ENCODE results near the gene PPT2. TPM values are rescaled to one million over a fixed set of nuclear protein-coding genes. Genes with fewer than 3 reads are reported as not detected.

PPT2 gene
- total RNA-seq, 4 donors from 2014 or later, result 13.1 to 80.0 (median 28.1) TPM

- Histone ChIP-seq H3K4me1 (peaks cover 0 to 2% (median under 1%) of the 10 kb centered on the region in 4 donors), H3K9me3 (no peaks in the 10 kb centered on the region), H3K27me3 (no peaks in the 10 kb centered on the region), H3K36me3 (peaks cover 0 to 12% (median 0%) of the 10 kb centered on the region in 4 donors), H3K4me3 (no peak overlapping the region), H3K27ac (no peak overlapping the region)
- intact Hi-C loops (cut with DNase I; ENCODE audit: low total_unique reads) (no loop called here), in situ Hi-C loops (cut with MboI; ENCODE audit: low pct_ligation_motif_present in 1 of 4, low pct_unique_long_range_greater_than_20kb in 1 of 4, low sequenced_read_pairs in 3 of 4) (no loop called here)
- DNase-seq, result no peak
- 81 to 83% methylated on average over 1 to 6 of the region's 6 CpGs for WGBS, 2 donors (ENCODE audit: low coverage in 1 of 2)
- TF ChIP-seq, protein P1, sequence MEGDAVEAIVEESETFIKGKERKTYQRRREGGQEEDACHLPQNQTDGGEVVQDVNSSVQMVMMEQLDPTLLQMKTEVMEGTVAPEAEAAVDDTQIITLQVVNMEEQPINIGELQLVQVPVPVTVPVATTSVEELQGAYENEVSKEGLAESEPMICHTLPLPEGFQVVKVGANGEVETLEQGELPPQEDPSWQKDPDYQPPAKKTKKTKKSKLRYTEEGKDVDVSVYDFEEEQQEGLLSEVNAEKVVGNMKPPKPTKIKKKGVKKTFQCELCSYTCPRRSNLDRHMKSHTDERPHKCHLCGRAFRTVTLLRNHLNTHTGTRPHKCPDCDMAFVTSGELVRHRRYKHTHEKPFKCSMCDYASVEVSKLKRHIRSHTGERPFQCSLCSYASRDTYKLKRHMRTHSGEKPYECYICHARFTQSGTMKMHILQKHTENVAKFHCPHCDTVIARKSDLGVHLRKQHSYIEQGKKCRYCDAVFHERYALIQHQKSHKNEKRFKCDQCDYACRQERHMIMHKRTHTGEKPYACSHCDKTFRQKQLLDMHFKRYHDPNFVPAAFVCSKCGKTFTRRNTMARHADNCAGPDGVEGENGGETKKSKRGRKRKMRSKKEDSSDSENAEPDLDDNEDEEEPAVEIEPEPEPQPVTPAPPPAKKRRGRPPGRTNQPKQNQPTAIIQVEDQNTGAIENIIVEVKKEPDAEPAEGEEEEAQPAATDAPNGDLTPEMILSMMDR (IDR thresholded peaks at IDR 0.05), result no peak
- no peak for TF ChIP-seq EP300 (IDR thresholded peaks at IDR 0.05; ENCODE audit: low read depth)
- no peak for TF ChIP-seq POLR2AphosphoS5 (IDR thresholded peaks at IDR 0.05)
- TF ChIP-seq POLR2A (IDR thresholded peaks at IDR 0.05), result no peak
Observed at GRCh38 chr6:32167761-32168262, 13.9 kb downstream of the PPT2 start.

- WGBS, 2 donors (ENCODE audit: low coverage in 1 of 2), result 77% methylated on average over 2 of the region's 2 CpGs; no CpG with 5 or more reads in 1 of the 2 donors
- H3K27ac ChIP-seq, result no peak overlapping the region
- no peaks in the 10 kb centered on the region for H3K9me3 ChIP-seq
- TF ChIP-seq POLR2AphosphoS5 (IDR thresholded peaks at IDR 0.05), result no peak
- no peak for TF ChIP-seq POLR2A (IDR thresholded peaks at IDR 0.05)
- TF ChIP-seq, protein P1 (IDR thresholded peaks at IDR 0.05), result no peak
- TF ChIP-seq EP300 (IDR thresholded peaks at IDR 0.05; ENCODE audit: low read depth), result no peak
- in situ Hi-C loops (cut with MboI; ENCODE audit: low pct_ligation_motif_present in 1 of 4, low pct_unique_long_range_greater_than_20kb in 1 of 4, low sequenced_read_pairs in 3 of 4) (no loop called here), intact Hi-C loops (cut with DNase I; ENCODE audit: low total_unique reads) (no loop called here)
- no peaks in the 10 kb centered on the region for H3K27me3 ChIP-seq
- no peak overlapping the region for H3K4me3 ChIP-seq
- DNase-seq, result no peak
- H3K36me3 ChIP-seq, result peaks cover 0 to 12% (median 0%) of the 10 kb centered on the region in 4 donors
- H3K4me1 ChIP-seq, result peaks cover 0 to 6% (median 2%) of the 10 kb centered on the region in 4 donors
Observed at GRCh38 chr6:32168350-32168749, 14.4 kb downstream of the PPT2 start.

DNA sequence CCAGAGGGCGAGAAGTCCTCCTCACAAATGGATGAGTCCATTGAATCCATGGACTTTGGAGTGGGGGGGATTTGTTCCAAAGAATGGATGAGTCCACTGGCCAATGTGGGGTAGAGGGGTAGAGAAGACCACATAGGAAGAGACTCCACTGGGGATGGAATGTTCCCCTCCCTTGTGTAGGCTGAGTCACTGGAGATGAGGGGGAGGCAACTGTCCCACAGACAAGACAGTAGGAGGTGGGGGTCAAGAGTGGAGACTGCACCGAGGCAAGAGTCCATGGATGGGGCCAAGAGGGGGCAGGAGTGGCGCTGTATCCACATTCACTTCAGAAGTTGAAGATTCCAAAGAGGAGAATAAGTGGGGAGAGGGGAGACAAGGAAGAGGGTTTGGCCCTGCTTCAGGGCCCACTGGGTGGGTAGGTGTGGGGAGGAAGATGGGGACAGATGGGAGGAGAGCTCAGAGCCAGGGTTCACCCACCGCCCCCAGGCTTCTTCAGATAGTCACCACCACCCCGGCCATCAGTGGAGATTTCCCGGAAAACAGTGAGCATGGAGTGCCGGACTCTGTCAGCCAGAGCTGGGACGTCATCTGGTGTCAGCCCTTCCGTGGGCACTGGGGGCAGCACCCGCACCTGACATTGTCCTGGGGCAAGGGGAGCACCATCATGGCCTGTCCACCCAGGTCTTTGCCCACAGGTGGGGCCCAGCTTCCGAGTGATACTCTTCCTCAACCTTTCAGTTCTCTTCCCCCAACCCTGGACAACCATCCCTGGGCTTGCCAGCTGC is 15.1 kb downstream of the PPT2 start:
- DNase-seq, result no peak
- TF ChIP-seq EP300 (IDR thresholded peaks at IDR 0.05; ENCODE audit: low read depth) (no peak), POLR2A (IDR thresholded peaks at IDR 0.05) (no peak), POLR2AphosphoS5 (IDR thresholded peaks at IDR 0.05) (no peak)
- TF ChIP-seq, protein P1 (IDR thresholded peaks at IDR 0.05), result no peak
- WGBS, 2 donors (ENCODE audit: low coverage in 1 of 2), result 76% methylated on average over 11 of the region's 11 CpGs; no CpG with 5 or more reads in 1 of the 2 donors
- in situ Hi-C loops (cut with MboI; ENCODE audit: low pct_ligation_motif_present in 1 of 4, low pct_unique_long_range_greater_than_20kb in 1 of 4, low sequenced_read_pairs in 3 of 4) (no loop called here), intact Hi-C loops (cut with DNase I; ENCODE audit: low total_unique reads) (no loop called here)
- no peaks in the 10 kb centered on the region for H3K9me3 ChIP-seq
- H3K4me3 ChIP-seq, result no peak overlapping the region
- peaks cover 0 to 12% (median 0%) of the 10 kb centered on the region in 4 donors for H3K36me3 ChIP-seq
- H3K27ac ChIP-seq, result no peak overlapping the region
- H3K4me1 ChIP-seq, result peaks cover 0 to 11% (median 2%) of the 10 kb centered on the region in 4 donors
- no peaks in the 10 kb centered on the region for H3K27me3 ChIP-seq

- no peak for DNase-seq
- in situ Hi-C loops (cut with MboI; ENCODE audit: low pct_ligation_motif_present in 1 of 4, low pct_unique_long_range_greater_than_20kb in 1 of 4, low sequenced_read_pairs in 3 of 4), result no loop called here
- peaks cover 0 to 12% (median 0%) of the 10 kb centered on the region in 4 donors for H3K36me3 ChIP-seq
- intact Hi-C loops (cut with DNase I; ENCODE audit: low total_unique reads), result no loop called here
- H3K4me3 ChIP-seq, result no peak overlapping the region
- 80 to 97% methylated on average over 4 to 11 of the region's 11 CpGs for WGBS, 2 donors (ENCODE audit: low coverage in 1 of 2)
- no peak for TF ChIP-seq POLR2A (IDR thresholded peaks at IDR 0.05)
- H3K27ac ChIP-seq, result no peak overlapping the region
- peaks cover 6 to 22% (median 9%) of the 10 kb centered on the region in 4 donors for H3K4me1 ChIP-seq
- H3K27me3 ChIP-seq, result no peaks in the 10 kb centered on the region
- no peaks in the 10 kb centered on the region for H3K9me3 ChIP-seq
Observed at GRCh38 chr6:32170294-32170693, 16.4 kb downstream of the PPT2 start.
